WERI-Rb-1 (cell line): Measurements from ENCODE around the gene CACNA2D1.

Source experiments
- DNase-seq: peaks from one replicate; pipeline ENCODE4 v3.0.0-alpha.2; 2020
- H3K27ac ChIP-seq: fragments of 250-450 bp; sonication (Bioruptor Pico); 2 replicates; pipeline ENCODE4 v1.5.1; 2020; ENCODE audit warnings: mild to moderate bottlenecking, moderate library complexity
- H3K27me3 ChIP-seq: fragments of 250-450 bp; sonication (Bioruptor Pico); 2 replicates; pipeline ENCODE4 v1.5.1; 2021; ENCODE audit warnings: mild to moderate bottlenecking, low read depth, moderate library complexity; ENCODE audit not compliant: insufficient read depth, severe bottlenecking
- H3K36me3 ChIP-seq: fragments of 250-450 bp; sonication (Bioruptor Pico); 2 replicates; pipeline ENCODE4 v1.5.1; 2020; ENCODE audit warnings: mild to moderate bottlenecking, moderate library complexity
- H3K4me3 ChIP-seq: 2 replicates; pipeline ENCODE4 v1.5.1; 2011; ENCODE audit warnings: low read depth, mild to moderate bottlenecking, control low read depth, low read length
- H3K9me3 ChIP-seq: fragments of 250-450 bp; sonication (Bioruptor Pico); 2 replicates; pipeline ENCODE4 v1.5.1; 2021; ENCODE audit warnings: mild to moderate bottlenecking, moderate library complexity; ENCODE audit not compliant: severe bottlenecking
- TF ChIP-seq, protein P1 (sequence below): IDR thresholded peaks from 2 replicates; pipeline ENCODE4 v1.5.1; 2011; ENCODE audit warnings: low read depth, mild to moderate bottlenecking, control low read depth, inconsistent platforms, low read length

Gene CACNA2D1

DNA sequence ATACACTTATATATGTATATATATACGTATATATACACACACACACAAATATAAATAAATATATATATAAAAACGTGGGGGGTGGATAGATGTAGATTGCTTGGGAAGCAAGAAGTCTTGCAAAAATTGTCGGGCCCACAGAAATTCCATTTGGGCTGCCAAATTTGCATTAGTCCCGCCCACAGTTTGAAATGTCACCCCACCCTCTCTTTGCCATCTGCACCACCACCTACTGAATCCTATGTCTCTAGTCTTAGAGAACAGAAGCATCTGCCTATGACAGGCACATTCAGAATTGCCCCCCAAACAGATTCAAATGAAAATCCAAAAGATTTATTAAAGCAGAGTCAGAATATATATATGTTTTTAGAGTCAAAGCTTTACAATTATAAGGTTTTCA lies 25.6 kb upstream of the CACNA2D1 start:
- H3K27me3 ChIP-seq = no peaks in the 10 kb centered on the region
- H3K4me3 ChIP-seq = no peak overlapping the region
- no peak overlapping the region for H3K27ac ChIP-seq
- no peaks in the 10 kb centered on the region for H3K36me3 ChIP-seq
- no peaks in the 10 kb centered on the region for H3K9me3 ChIP-seq
- TF ChIP-seq, protein P1, sequence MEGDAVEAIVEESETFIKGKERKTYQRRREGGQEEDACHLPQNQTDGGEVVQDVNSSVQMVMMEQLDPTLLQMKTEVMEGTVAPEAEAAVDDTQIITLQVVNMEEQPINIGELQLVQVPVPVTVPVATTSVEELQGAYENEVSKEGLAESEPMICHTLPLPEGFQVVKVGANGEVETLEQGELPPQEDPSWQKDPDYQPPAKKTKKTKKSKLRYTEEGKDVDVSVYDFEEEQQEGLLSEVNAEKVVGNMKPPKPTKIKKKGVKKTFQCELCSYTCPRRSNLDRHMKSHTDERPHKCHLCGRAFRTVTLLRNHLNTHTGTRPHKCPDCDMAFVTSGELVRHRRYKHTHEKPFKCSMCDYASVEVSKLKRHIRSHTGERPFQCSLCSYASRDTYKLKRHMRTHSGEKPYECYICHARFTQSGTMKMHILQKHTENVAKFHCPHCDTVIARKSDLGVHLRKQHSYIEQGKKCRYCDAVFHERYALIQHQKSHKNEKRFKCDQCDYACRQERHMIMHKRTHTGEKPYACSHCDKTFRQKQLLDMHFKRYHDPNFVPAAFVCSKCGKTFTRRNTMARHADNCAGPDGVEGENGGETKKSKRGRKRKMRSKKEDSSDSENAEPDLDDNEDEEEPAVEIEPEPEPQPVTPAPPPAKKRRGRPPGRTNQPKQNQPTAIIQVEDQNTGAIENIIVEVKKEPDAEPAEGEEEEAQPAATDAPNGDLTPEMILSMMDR = no peak
- DNase-seq = no peak

DNA sequence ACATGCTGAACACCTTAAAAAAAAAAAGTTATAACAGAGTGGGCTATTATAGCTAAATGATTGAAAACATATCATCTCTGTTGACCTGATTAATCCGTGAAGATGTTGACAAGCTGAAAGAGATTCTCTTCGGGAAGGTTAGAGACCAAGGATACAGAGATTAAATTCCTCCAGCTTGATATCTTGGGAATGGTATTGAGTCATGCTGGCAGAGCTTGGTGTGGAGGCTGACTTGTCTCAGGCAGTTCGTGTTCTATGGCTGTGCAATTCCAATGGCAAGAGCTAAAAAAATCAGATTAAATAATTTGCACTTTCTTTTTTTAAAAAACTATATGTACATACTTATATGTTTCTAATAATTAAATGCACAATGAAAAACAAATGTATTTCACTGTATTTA lies 24.9 kb upstream of the CACNA2D1 start:
- no peak for DNase-seq
- H3K27ac ChIP-seq = no peak overlapping the region
- no peaks in the 10 kb centered on the region for H3K9me3 ChIP-seq
- no peak overlapping the region for H3K4me3 ChIP-seq
- no peaks in the 10 kb centered on the region for H3K27me3 ChIP-seq
- no peaks in the 10 kb centered on the region for H3K36me3 ChIP-seq
- TF ChIP-seq, protein P1 = no peak

DNA sequence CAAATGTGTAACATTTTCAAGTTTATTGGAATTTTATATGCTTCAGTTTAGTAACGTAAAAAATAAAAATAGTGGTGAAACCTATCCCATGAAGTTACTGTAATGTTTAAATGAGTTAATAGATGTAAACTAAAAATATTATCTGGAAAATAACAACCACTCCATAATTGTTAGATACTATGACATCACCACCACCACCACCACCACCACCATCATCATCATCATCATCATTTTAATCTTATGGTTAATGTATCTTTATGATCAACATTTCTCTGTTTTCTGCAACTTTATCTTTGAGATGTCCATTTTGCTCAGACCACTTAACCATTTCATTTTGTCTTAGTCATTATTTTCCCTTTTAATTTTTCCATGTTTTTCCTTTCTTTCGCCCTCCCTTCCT lies 23.4 kb upstream of the CACNA2D1 start:
- Histone ChIP-seq H3K27ac (no peak overlapping the region), H3K4me3 (no peak overlapping the region), H3K36me3 (no peaks in the 10 kb centered on the region), H3K27me3 (no peaks in the 10 kb centered on the region), H3K9me3 (no peaks in the 10 kb centered on the region)
- TF ChIP-seq, protein P1 = no peak
- no peak for DNase-seq

DNA sequence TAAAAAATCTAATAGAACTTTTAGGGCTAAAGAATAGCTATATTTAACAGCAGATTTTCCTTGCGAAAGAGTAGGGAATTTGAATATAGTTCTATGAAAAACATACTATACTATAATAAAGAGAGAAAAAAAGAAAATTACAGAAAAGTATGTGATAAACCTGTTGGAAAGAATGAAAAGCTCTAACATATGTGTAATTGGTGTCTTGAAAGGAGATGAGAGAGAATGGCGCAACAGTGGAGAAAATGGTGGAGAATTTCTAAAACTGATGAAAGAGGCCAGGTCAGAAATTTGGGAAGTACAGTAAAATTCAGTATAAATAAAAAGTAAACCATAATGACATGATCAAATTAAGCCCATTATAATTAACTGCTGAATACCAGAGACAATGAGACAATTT lies 20.8 kb upstream of the CACNA2D1 start:
- H3K4me3 ChIP-seq = no peak overlapping the region
- H3K27me3 ChIP-seq = no peaks in the 10 kb centered on the region
- DNase-seq = no peak
- no peaks in the 10 kb centered on the region for H3K9me3 ChIP-seq
- TF ChIP-seq, protein P1 = no peak
- H3K27ac ChIP-seq = no peak overlapping the region
- H3K36me3 ChIP-seq = no peaks in the 10 kb centered on the region

DNA sequence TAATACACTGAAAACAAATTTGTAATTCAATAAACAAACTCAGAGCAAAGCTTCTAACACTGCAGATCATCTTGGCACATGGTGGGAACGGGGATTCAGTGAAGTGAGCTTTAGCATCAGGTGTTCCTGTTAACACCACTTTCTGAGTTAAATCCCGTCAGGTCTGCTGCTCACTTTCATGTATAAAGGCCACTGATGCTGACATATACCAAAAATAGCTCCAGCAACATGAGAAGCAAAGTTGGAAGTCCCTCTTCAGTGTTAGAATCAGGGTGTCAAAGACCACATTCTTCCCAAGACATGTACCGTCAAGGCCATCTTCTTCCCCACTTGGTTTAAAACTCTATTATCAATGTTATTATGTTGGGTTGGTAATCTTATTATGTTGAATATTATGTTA lies 11.7 kb upstream of the CACNA2D1 start:
- no peak overlapping the region for H3K4me3 ChIP-seq
- H3K9me3 ChIP-seq = no peaks in the 10 kb centered on the region
- TF ChIP-seq, protein P1 = no peak
- no peaks in the 10 kb centered on the region for H3K27me3 ChIP-seq
- no peaks in the 10 kb centered on the region for H3K36me3 ChIP-seq
- DNase-seq = no peak
- H3K27ac ChIP-seq = no peak overlapping the region

DNA sequence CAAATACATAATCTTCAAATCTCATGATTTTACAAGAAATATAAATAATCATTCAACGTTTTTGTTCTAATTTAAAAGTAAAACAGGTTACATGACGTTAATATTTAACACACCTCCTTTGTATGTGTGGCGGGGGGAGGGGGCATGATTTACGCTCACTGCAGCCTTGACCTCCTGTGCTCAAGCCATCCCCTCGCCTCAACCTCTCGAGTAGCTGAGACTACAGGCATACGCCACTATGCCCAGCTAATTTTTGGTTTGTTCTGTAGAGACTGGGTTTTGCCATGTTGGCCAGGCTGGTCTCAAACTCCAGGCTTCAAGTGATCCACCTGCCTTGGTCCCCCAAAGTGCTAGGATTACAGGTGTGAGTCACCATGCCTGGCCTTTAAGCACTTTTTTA lies 7.2 kb upstream of the CACNA2D1 start:
- DNase-seq = no peak
- no peak overlapping the region for H3K4me3 ChIP-seq
- TF ChIP-seq, protein P1 = no peak
- H3K27me3 ChIP-seq = no peaks in the 10 kb centered on the region
- no peak overlapping the region for H3K27ac ChIP-seq
- no peaks in the 10 kb centered on the region for H3K9me3 ChIP-seq
- H3K36me3 ChIP-seq = no peaks in the 10 kb centered on the region
